ENCODE results near the gene SH3TC1.

- TF ChIP-seq CTCF (conservative IDR thresholded peaks at IDR 0.05): no peak
- TF ChIP-seq ZFX (IDR thresholded peaks at IDR 0.05): no peak
These were observed 46.8 kb upstream of the SH3TC1 start for GRCh38 chr4:8152090-8152864.

Data from C4-2B (cell line).